Activated CD8-positive, alpha-beta memory T cell treated with anti-CD3 and anti-CD28 coated beads, Interleukin-2, amount 50 U/mL, for 1 hour (primary cell): Measurements from ENCODE around the gene MNX1.

ENCODE experiments used
- DNase-seq: peaks from one replicate; pipeline ENCODE4 v3.0.0-alpha.2; 2020; ENCODE audit errors: extremely low read depth

The MNX1 gene

DNA sequence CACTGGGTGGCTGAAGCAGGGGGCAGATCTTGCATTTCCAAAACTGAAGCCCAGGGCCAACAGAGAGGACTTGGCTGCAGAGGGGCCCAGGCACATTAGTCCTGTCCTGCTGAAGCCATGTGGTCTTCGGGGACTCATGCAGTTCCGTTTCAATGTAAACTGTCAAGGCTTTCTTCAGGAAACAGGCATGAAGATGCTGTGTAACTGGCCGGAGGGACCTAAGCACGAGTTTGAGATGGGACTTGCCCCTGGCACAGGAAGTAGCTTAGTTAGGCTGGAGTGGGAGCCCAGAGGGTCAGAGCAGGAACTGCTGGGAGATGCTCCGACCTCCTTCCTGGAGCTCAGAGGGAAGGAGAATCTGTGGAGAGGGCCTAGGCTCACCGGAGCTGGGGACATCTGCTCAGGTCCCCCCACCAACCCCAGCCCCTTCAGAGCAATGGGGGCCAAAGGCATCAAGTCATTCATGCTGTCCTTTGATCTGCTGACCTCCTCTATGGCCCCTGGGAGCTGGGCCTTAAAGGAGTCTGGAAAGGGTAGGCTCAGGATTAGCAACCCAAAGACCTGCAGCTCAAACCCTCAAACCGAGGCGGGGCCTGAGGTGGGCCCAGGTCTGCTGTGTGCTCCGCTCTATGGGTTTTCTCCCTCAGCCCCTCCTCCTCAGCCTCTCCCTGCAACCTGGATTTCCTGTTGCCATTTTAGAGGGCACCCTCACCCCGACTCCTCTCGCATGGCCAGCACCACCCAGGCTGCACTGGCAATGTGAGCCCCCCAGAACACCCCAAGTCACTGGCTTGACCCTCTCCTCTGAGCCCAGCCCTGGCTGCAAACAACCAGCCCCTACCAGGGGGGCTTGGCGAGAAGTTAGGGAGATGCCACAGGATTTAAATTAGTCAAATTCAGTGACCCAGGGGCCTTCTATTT is 4.4 kb upstream of the MNX1 start:
- no peak for DNase-seq

DNA sequence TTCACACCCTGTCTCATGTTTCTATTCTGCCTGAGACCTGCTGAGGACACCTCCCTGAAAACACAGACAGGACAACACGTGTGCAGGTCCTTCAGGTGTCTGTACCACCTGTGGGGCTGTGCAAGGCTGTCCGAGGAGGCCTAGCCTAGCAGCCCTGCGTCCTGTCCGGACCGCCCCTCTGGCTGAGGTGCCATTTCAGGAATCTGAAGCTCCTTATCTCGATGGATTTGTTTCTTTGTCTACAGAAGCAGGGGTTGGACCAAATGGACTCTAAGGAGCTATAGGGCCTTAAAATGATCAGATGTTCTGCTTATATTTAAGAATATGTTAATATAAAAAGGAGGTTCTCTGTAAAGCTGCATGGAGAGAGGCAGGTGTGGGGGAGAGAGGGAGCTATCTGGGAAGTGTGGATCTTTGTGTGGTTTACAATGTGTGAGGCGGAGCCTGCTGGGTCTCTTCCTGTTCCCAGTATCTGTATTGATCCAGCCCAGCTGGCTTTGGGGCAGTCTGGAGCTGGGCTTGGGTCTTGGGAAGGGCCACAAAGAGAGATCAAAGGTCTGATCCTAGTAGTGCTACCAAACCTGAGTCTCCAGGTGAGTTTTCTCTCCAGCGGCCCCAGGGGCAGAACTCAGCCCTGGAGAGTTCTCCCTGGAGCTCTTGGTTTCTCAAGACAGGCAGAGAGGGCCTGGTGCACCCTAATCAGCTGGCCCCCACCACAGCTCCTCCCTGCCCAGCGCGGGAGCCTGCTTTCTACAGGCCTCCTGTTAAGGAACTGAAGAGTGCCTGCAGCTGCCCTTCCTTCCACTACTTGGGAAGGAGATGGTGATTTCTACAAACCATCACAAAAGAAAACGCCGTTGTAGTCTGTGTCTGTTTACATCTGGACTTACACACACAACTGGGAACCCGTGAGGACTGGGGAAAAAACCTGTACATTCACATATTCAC is 3.4 kb upstream of the MNX1 start:
- DNase-seq, result no peak

DNA sequence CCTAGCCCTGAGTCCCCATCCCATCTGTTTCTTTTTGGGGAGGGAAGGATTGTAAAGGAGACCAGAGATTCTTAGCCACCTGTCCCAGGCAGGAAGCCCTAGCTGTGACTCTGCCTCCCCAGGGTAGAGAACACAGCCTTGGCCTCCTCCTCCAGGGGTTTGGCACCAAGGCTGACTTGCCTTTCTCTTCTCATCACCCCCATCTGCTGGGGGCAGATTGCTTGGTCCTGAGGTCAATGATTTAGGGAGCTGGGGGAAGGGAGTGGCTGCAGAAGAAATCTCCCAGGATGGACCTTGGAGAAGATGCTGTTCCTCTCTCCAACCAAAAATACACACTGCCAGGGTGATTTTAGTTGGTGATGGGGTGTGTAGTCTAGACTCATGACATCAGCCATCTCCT is 2.6 kb upstream of the MNX1 start:
- no peak for DNase-seq

DNA sequence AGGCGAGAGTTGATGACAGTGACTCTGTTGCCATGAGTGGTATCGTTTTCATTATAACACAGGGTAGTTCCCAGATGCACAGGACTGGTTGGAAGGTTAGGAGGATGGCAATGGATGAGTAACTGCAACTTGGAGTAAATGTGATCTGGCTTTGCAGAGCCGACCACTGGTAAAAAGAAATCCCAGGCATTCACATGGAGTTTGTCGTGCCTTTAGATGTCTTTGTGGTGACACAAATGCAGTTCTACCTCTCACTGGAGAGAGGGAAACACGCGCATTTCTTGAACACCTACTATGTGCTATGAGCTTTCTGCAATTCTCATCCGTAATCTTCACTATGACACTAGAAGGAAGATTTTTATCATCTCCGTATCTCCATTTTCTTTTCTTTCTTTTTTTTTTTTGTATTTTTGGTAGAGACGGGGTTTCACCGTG is 1.7 kb upstream of the MNX1 start:
- no peak for DNase-seq

DNA sequence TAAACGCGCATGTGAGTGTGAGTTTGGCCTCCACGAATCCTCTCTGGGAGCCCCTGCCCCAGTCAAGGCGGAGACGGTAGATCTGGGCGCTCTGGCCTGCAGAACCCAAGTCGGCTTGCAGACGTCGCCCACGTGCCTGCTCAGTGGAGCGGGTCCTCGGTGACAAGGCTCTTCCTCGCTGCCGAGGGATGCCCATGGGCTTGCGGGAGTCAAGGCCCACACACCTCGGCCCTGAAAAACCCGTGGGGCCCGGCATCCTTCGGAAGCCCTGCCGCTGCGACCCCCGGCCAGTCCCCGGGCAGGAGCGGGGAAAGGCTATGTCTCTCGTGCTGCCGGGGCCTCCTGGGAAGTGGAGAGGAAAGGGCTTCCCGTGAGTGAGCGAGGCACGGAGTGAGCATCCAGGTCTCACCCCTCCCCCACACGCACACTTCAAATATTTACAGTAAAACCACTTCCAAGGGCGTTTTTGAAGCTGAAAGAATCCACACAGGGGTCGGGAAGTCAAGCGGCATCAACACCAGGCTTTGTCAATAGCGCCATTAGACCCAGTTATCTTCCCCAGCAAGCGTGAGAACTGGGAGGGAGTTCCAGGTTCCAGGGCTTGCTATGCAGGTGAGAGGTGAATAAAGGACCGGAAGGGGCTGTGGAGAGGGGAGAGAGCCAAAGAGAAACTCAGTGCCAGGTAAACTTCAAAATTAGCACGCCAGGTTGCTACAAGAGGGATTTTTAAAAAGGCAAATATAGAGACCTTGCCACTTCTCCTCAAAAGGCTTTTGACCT is 1.1 kb upstream of the MNX1 start:
- DNase-seq, result no peak

DNA sequence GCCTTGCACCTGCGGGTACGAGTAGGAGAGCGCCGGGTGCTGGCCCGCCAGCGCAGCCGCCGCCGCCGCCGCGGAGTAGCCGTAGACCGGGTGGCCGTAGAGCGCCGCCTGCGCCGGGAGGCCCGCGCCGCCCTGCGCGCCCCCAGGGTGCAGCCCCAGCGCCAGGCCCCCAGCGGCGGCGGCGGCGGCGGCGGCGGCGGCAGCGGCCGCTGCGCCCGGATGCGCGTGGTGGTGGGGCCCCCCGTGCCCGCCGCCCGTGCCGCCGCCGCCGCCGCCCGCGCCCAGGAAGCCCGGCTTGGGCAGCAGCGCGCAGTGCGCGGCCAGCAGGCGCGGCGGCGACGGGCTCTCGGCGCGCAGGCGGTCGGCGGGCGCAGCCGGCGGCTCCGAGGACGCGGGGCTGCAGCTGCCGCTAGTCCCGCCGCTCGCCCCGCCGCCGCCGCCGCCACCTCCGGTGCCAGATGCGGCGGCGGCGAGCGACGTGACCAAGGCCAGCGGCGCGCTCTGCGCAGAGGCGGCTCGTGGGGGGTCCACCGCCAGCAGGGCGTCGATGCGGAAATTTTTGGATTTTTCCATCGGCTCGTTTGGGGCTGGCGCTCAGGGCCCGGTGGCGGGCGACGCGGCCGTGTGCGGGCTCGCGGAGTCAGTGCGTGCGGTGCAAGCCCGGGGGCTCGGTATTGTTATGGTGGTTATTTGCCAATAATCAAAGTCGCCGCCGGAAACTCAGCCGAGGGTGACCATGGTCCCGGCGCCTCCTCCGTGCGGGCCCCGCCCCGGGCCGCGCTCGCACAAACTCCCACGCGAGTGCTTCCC is 480 bp downstream of the MNX1 start:
- DNase-seq, result no peak

DNA sequence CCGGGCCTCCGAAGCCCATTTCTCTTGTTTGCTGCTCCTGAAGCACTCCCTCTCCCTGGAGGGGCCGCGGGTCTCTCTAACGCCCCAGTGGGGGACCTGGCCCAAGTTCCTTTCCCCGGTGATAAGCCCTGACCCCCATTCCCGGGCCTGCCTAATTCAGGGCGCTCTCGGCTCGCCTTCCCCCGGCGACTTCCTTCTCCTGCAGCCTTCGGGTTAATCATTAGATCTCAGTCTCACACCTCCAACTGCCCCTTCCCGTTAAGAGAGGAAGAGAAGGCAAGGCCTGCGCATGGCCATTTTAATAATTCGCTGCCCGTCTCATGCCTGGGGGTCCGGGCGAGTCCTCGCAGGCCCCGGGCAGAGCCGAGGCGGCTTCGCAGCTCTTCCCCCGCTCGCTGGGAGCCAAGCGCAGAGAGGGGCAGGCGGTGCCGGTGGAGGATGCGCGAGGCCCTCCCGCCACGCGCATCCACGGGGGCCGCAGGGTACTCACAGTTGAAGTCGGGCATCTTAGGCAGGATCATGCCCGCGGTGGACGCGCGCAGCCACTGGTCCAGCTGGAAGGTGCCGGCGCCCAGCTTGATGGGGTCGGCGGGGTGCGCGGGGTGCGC is 1.2 kb downstream of the MNX1 start:
- DNase-seq, result no peak

DNA sequence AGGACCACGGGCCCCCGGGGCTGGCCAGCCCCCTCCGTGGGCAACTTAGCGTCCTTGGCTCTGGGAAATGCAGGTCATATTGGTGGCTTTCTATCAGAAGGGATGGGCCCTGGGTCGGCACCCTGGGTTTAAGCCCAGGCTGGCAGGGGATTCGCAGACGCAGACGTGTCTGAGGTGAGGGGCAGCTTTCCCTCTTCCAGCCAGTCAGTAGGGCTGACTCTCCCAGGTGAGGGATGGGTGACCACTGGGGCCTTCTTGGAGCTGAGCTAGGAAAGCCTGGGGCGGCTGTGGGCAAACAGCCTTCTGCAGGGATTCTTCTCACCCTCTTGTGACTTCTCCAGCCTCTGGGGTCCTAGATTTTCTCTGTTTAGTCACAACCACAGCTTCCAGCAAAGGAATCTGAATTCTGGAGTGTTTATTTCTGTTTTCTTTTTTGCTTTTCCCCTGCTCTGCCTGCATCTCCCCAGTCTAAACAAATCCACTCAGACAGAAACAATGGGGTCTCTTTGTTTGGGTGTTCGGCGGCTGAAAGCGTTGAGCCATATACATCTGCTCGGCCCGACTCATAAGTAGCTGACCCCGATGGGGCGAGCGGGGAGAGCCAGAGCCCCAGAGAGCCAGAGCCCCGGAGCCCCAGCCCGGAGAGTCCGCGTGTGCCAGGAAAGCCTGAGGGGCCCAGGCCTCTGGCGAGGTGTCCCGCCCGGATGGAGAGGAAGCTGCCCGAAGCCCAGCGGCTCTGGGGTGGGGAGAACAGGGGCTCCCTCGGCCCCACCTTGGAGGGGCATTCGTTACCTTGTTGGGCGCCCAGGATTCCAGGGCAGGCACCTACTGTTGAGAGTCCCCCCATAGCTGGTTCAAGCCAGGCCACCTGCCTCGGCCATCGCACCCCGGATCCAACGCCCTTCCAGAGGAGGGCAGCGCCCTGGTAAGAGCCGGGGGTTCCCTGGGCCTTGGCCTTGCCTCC is 2.0 kb downstream of the MNX1 start:
- DNase-seq, result no peak

DNA sequence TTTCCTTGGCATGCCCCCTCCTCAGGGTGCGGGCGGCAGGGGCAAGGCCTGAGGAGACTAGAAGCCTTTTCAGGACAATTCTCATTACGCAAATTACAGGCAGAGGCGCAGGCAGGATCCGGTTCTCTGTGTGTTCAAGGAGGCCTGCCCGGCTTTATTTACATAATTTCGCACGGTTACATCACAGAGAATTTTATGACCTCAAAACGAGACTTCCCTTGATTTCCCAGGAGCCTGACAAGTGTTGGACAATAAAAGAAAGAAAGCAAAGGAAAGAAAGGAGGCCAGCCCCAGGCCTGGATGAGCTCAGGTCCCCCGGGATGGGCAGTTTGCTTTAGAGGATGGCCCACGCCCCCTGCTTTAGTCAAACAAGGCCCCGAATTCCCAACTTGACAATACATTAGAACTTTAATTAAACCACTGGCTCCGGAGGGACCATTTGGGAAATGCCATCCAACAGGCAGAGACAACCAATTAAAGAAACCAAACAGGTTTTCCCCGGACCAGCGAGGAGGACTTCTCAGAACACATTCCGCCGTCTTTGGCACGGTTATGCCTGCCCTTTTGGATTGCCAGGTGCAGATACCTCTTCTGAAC is 2.9 kb downstream of the MNX1 start:
- DNase-seq, result no peak

DNA sequence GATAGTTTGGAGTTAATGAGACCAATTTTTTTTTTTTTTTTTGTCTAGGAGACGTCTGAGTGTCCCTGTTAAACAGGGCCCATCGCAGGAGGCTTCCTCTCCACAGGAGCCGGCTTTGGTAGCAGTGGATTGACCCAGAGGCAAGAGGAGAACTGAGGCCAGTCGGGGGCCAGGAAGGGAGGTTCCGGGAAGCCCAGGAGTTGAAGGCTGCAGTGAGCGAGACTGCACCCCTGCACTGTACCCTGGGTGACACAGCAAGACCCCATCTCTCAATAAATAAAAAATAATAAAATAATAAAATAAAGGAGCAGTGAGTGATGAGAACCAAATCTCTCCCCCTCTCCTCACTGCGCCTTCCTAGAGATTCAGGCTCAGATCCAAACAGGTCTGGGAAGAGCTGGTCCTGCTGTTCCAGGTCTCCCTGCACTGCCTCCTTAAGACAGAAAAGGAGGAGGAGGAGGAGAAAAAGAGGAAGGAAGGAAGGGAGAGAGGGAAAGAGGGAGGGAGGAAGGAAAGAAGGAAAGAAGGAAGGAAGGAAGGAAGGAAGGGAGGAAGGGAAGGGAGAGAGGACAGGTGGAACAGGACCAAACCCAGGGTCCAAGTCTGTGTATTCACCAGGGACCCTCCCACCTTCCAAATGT is 3.5 kb downstream of the MNX1 start:
- no peak for DNase-seq

DNA sequence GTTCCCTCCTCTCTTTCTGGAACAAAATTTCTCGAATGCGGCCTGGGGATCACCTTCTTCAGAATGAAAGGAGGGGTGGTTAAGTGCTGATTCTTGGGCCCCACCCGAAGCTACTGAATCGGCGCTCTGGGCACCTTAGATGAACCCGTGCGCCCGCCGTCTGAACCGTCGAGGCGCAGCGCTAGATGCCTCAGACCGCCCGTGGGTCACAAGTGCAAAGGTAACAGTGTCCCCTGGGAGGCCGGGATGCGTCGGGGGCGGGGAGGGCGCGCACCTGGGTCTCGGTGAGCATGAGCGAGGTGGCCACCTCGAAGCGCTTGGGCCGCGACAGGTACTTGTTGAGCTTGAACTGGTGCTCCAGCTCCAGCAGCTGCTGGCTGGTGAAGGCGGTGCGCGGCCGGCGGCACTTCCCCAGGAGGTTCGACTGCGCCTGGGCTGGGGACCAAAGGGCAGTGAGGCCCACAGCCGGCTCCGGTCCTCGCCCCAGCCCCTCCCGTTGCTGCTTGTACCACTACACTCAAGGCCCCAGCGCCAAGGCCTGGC is 4.2 kb downstream of the MNX1 start:
- no peak for DNase-seq

DNA sequence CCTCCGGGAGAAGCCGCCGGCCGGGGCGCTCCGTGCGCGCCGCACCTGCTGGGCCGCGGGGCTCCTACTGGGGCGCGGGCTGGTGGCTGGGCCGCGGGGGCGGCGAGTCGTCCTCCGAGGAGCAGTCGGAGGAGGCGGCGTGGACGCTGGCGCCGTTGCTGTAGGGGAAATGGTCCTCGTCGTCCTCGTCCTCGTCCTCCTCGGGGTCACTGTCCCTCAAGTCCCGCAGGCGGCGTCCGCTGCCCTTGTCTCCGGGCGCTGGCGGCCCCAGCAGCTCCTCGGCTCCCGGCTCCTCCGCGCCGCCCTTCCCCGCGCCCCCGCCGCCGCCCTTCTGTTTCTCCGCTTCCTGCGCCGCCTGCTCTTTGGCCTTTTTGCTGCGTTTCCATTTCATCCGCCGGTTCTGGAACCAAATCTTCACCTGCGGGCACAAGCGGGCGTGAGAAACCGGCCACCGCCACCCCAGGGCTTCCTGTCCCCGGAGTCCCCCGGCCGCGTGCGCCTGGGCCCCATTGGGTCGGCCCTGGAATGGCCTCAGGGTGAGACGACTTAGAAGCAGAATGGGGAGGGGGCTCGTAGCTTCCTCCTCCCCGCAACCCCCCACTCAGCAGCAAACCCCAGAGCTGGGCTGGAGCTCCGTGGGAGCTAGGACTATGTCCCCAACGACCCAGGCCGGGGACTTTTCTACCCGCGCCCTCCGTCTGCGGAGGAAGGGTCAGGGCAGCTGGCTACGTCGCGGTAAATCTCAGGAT is 4.8 kb downstream of the MNX1 start:
- no peak for DNase-seq

DNA sequence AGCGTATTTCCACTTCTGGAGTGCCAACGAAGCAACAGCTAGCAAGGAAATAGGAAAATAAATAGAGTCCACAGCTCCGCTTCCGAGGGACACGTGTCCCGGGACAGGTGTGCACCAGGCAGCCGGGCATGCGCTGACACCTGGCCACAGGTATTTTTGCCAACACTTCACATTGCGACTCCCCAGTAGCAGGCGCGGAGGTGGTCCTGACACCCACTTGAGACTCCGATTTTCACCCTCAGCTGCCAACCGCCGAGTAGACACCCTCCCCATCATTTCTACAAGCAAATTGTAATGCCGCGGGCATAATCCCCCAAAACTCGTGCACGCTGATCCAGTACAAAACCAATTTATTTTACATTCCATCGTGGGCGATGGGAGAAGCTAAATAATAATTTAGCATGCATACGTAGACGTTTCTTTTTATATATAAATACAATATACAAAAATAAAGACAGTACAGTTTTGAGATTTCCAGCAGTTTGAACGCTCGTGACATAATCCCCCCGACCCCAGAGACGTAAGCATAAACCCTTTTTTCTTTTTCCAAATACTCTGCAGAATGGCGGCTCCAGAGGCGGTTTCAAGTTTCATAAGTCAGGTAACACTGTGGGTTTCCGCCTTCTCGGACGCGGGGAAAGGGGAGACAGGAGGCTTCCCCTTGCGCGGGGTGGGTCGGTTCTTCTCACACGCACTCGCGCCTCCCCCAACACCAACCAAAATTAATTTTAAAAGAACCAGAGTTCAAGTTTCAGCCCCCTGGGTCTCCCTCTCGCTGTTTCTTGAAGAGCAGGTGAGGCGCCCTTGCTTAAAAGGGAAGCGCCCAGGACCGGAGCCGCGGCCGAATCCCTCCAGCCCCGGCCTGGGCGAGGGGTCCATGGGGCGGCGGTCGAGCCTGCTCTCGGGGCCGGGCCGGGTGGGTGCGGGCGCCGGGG is 5.7 kb downstream of the MNX1 start:
- DNase-seq, result no peak

DNA sequence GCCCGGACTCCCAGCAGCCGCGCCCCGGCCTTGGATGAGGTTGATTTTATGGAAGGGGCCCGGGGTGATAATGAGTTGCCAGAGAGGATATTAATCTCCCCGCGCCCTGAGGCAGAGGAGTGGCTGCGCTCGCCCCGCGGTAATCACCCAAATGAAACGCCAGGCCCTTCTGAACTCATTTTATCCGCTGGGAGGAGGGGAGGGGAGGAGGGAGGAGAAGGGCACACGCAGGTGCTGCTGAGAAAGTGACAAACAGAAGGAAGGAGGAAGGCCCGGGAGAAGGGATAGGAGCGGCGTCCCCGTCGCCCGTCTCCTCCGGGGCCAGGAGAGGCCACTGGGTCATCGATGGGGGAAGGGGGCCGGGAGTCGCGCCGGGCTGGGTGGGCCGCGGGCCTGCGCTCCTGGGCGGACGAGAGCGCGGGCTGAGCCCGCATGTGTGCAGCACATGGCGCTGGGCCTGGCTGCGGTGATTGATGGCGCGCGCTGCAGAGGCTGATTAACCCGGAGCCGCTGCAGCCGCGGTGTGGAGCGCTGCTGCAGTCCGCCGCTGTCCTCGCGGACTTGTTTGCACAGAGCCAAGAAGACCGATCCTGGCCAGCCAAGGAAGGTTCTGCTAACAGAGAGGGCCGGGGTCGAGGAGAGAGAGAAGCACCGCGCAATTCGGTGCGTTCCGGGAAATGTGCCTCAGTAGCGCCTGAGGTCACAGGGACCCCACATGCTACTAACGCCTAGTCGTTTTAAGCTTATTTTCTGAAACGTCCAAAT is 6.5 kb downstream of the MNX1 start:
- no peak for DNase-seq

DNA sequence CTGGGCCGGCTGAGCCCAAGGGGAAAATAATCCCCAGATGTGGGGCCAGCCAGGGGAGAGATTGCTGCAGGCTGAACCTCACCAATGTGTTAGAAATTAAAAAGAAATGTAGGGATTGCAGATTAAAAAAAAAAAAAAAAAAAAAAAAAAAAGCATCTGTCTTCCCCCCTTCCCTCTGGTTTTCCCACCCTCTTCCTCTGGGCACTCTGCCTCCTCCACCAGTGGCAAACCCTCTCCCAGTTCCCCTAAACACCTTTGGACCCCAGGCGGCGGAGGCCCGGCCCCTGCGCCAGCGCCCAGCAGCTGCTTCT is 7.1 kb downstream of the MNX1 start:
- DNase-seq, result no peak
